Measurements from ENCODE around the gene CDO1. TPM values are rescaled to one million over a fixed set of nuclear protein-coding genes. Genes with fewer than 3 reads are reported as not detected.

Gene CDO1
- total RNA-seq, 1 experiment from 2014 or later = 0.42 TPM

GRCh38 chr5:115806986-115807653, 9.3 kb downstream of the CDO1 start:
- Mint-ChIP-seq H3K9me3 (ENCODE audit: unreplicated experiment) (no peaks in the 10 kb centered on the region), H3K36me3 (ENCODE audit: insufficient read depth, unreplicated experiment) (no peaks in the 10 kb centered on the region), H3K4me3 (ENCODE audit: unreplicated experiment) (no peak overlapping the region), H3K4me1 (ENCODE audit: insufficient read depth, unreplicated experiment) (no peaks in the 10 kb centered on the region), H3K27ac (ENCODE audit: low read depth, unreplicated experiment) (no peak overlapping the region), H3K27me3 (ENCODE audit: insufficient read depth, unreplicated experiment) (no peaks in the 10 kb centered on the region)
- intact Hi-C loops (cut with micrococcal nuclease) = no loop called here
- BruUV-seq (replicated peaks) = no TSS peak
- TF ChIP-seq, protein P1, sequence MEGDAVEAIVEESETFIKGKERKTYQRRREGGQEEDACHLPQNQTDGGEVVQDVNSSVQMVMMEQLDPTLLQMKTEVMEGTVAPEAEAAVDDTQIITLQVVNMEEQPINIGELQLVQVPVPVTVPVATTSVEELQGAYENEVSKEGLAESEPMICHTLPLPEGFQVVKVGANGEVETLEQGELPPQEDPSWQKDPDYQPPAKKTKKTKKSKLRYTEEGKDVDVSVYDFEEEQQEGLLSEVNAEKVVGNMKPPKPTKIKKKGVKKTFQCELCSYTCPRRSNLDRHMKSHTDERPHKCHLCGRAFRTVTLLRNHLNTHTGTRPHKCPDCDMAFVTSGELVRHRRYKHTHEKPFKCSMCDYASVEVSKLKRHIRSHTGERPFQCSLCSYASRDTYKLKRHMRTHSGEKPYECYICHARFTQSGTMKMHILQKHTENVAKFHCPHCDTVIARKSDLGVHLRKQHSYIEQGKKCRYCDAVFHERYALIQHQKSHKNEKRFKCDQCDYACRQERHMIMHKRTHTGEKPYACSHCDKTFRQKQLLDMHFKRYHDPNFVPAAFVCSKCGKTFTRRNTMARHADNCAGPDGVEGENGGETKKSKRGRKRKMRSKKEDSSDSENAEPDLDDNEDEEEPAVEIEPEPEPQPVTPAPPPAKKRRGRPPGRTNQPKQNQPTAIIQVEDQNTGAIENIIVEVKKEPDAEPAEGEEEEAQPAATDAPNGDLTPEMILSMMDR (IDR thresholded peaks at IDR 0.05; ENCODE audit: unreplicated experiment) = no peak
- no peak for DNase-seq (ENCODE audit: unreplicated experiment)
- CTCF ChIA-PET = interaction anchor here (1.0 to 1.6 kb wide), 2 partner anchors 14 to 261 kb away, joined by 3 to 8 read pairs; no protein-coding TSS in a partner anchor
- POLR2A ChIA-PET = no interaction called here

DNA sequence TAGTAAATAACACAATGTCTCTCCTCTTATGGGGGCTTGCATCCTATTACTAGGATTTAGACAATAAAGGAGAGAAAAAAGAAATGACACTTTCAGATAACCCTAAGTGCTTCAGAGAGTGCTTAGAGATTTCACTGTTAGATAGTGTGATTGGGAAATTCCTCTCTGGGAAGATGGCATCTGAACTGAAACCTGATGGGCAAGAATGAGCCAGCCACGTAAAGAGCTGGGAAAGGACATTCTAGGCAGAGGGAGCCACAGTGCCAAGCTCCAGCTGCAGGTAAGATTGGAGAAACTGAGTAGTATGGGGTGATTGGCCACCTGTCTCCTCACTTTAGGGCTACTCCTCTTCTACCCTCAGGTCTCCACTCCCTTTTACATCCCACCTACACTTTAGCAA, 14.5 kb downstream of the CDO1 start:
- TF ChIP-seq, protein P1 (IDR thresholded peaks at IDR 0.05; ENCODE audit: unreplicated experiment) = no peak
- DNase-seq (ENCODE audit: unreplicated experiment) = no peak
- no peaks in the 10 kb centered on the region for H3K36me3 Mint-ChIP-seq (ENCODE audit: insufficient read depth, unreplicated experiment)
- no peaks in the 10 kb centered on the region for H3K4me1 Mint-ChIP-seq (ENCODE audit: insufficient read depth, unreplicated experiment)
- no peaks in the 10 kb centered on the region for H3K9me3 Mint-ChIP-seq (ENCODE audit: unreplicated experiment)
- no peak overlapping the region for H3K27ac Mint-ChIP-seq (ENCODE audit: low read depth, unreplicated experiment)
- BruUV-seq (replicated peaks) = no TSS peak
- H3K4me3 Mint-ChIP-seq (ENCODE audit: unreplicated experiment) = no peak overlapping the region
- H3K27me3 Mint-ChIP-seq (ENCODE audit: insufficient read depth, unreplicated experiment) = no peaks in the 10 kb centered on the region
- ChIA-PET POLR2A (interaction anchor here (0.6 kb wide), 1 partner anchor 41 kb away, joined by 3 read pairs; no protein-coding TSS in a partner anchor), CTCF (no interaction called here)
- intact Hi-C loops (cut with micrococcal nuclease) = no loop called here

DNA sequence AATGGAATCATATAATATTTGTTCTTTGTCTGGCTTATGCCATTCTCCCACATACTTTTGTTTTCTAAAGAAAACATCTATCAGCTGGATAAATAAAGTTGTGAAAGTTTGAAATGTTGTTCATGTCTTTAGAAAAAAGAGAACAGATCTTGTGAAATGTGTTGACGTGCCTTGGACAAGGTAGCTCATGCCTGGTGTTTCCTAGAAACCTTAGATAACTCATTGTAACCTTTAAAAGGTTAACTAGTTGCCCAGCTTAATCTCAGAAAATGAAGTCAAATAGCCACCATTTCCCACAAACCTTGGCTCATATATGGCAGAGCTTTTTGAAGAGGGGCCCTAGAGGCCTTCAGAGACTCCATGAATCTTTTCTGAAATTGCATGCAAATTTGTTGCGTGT, 15.3 kb downstream of the CDO1 start:
- no TSS peak for BruUV-seq (replicated peaks)
- ChIA-PET CTCF (interaction anchor here (0.6 kb wide), 1 partner anchor 62 kb away, joined by 4 read pairs; no protein-coding TSS in a partner anchor), POLR2A (no interaction called here)
- Mint-ChIP-seq H3K4me3 (ENCODE audit: unreplicated experiment) (no peak overlapping the region), H3K9me3 (ENCODE audit: unreplicated experiment) (no peaks in the 10 kb centered on the region), H3K27ac (ENCODE audit: low read depth, unreplicated experiment) (no peak overlapping the region), H3K36me3 (ENCODE audit: insufficient read depth, unreplicated experiment) (no peaks in the 10 kb centered on the region), H3K27me3 (ENCODE audit: insufficient read depth, unreplicated experiment) (no peaks in the 10 kb centered on the region), H3K4me1 (ENCODE audit: insufficient read depth, unreplicated experiment) (no peaks in the 10 kb centered on the region)
- TF ChIP-seq, protein P1 (IDR thresholded peaks at IDR 0.05; ENCODE audit: unreplicated experiment) = no peak
- DNase-seq (ENCODE audit: unreplicated experiment) = no peak
- intact Hi-C loops (cut with micrococcal nuclease) = no loop called here

DNA sequence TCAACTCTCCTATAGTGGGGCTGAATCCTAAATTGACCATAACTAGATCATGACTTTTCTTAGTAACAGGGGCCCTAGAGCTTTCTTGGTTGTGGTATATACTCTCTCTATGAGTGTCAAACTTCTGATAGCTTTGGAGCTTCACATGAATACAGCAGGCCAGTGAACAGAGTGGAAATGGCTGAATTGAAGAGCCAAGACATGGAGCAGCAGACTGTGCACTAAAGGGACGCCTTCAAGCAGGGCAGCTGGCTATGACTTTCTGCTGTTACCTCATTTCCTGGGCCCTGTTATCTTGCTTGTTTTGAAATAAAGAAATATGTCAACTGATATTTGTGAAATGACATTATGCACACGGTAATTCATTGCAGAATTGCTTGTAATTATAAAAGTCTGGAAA, 16.4 kb downstream of the CDO1 start:
- POLR2A ChIA-PET = interaction anchor here (0.9 kb wide), 1 partner anchor 12 kb away, joined by 4 read pairs; no protein-coding TSS in a partner anchor
- no peak overlapping the region for H3K4me3 Mint-ChIP-seq (ENCODE audit: unreplicated experiment)
- H3K27ac Mint-ChIP-seq (ENCODE audit: low read depth, unreplicated experiment) = no peak overlapping the region
- H3K27me3 Mint-ChIP-seq (ENCODE audit: insufficient read depth, unreplicated experiment) = no peaks in the 10 kb centered on the region
- DNase-seq (ENCODE audit: unreplicated experiment) = no peak
- H3K36me3 Mint-ChIP-seq (ENCODE audit: insufficient read depth, unreplicated experiment) = no peaks in the 10 kb centered on the region
- H3K4me1 Mint-ChIP-seq (ENCODE audit: insufficient read depth, unreplicated experiment) = no peaks in the 10 kb centered on the region
- no TSS peak for BruUV-seq (replicated peaks)
- CTCF ChIA-PET = interaction anchor here (0.7 kb wide), 1 partner anchor 12 kb away, joined by 4 read pairs; no protein-coding TSS in a partner anchor
- no peaks in the 10 kb centered on the region for H3K9me3 Mint-ChIP-seq (ENCODE audit: unreplicated experiment)
- intact Hi-C loops (cut with micrococcal nuclease) = no loop called here
- TF ChIP-seq, protein P1 (IDR thresholded peaks at IDR 0.05; ENCODE audit: unreplicated experiment) = no peak

Data from MCF 10A (cell line).